ENCODE measurements around the gene SLC35G2.

GRCh38 chr3:136811701-136812100 lies 7.2 kb upstream of the SLC35G2 start:
- TF ChIP-seq CTCF (IDR thresholded peaks at IDR 0.05; ENCODE audit: poor library complexity) (no peak), EZH2phosphoT487 (IDR thresholded peaks at IDR 0.05; ENCODE audit: low read depth, severe bottlenecking, unreplicated experiment) (no peak), EZH2 (IDR thresholded peaks at IDR 0.05; ENCODE audit: borderline replicate concordance) (no peak)

All from hepatocyte (in vitro differentiated cells).